GM23248 (cell line): ENCODE results near the gene SPAG4.

Source experiments
- EZH2 ChIP-seq: fragments of 200-600 bp; sonication (generic); IDR thresholded peaks from 2 replicates; pipeline ENCODE4 v1.6.1; 2018; ENCODE audit warnings: antibody characterized with exemption, mild to moderate bottlenecking; ENCODE audit not compliant: insufficient read depth, poor library complexity, severe bottlenecking
- EZH2phosphoT487 ChIP-seq: fragments of 200-600 bp; sonication (generic); IDR thresholded peaks from 2 replicates; pipeline ENCODE4 v1.6.1; 2018; ENCODE audit warnings: antibody characterized with exemption, moderate library complexity, mild to moderate bottlenecking, low read depth; ENCODE audit not compliant: insufficient read depth

GRCh38 chr20:35653430-35653734 lies 37.8 kb downstream of the SPAG4 start:
- TF ChIP-seq EZH2phosphoT487, result no peak
- TF ChIP-seq EZH2, result no peak
